HG02588 (cell line): ENCODE data around the gene EFCAB9.
"Not testable (repeated sequence)": the region's sequence is repeated elsewhere in the genome, so short reads cannot be mapped to it uniquely, and the experiment has no call there.

ENCODE experiments used
- ATAC-seq: cut with Tn5 transposase; IDR thresholded peaks from one replicate; pipeline ENCODE4 v1.9.1; 2021; ENCODE audit warnings: mild to moderate bottlenecking, moderate library complexity; ENCODE audit not compliant: unreplicated experiment

The EFCAB9 gene

GRCh38 chr5:172193872-172194271 is at the start of gene EFCAB9:
TSS of gene EFCAB9 (plus strand) at chr5:172194172. CDS start at chr5:172194173, 1 bp downstream.
- no peak for ATAC-seq

GRCh38 chr5:172144291-172144815 is 49.6 kb upstream of the EFCAB9 start:
- ATAC-seq: peak; percentile 48

- ATAC-seq: no peak
Observed at GRCh38 chr5:172144931-172145869, 48.8 kb upstream of the EFCAB9 start.

- no peak for ATAC-seq
Observed at GRCh38 chr5:172145870-172146747, 47.9 kb upstream of the EFCAB9 start.

GRCh38 chr5:172146748-172147092 is 47.3 kb upstream of the EFCAB9 start:
- no peak for ATAC-seq

GRCh38 chr5:172147857-172148256 is 46.1 kb upstream of the EFCAB9 start:
- no peak for ATAC-seq

- no peak for ATAC-seq
Observed at GRCh38 chr5:172148381-172148780, 45.6 kb upstream of the EFCAB9 start.

- ATAC-seq: no peak
Observed at GRCh38 chr5:172149073-172149472, 44.9 kb upstream of the EFCAB9 start.

GRCh38 chr5:172149481-172149880 is 44.5 kb upstream of the EFCAB9 start:
- ATAC-seq: not testable (repeated sequence)

GRCh38 chr5:172150514-172151425 is 43.2 kb upstream of the EFCAB9 start:
- peak; percentile 68 for ATAC-seq

- no peak for ATAC-seq
Observed at GRCh38 chr5:172151661-172152210, 42.2 kb upstream of the EFCAB9 start.

- ATAC-seq: no peak
Observed at GRCh38 chr5:172153695-172154094, 40.3 kb upstream of the EFCAB9 start.

GRCh38 chr5:172155101-172155500 is 38.9 kb upstream of the EFCAB9 start:
- not testable (repeated sequence) for ATAC-seq

- ATAC-seq: no peak
Observed at GRCh38 chr5:172156541-172156994, 37.4 kb upstream of the EFCAB9 start.

- no peak for ATAC-seq
Observed at GRCh38 chr5:172159016-172159415, 35.0 kb upstream of the EFCAB9 start.

GRCh38 chr5:172160506-172160905 is 33.5 kb upstream of the EFCAB9 start:
- no peak for ATAC-seq

GRCh38 chr5:172162323-172162986 is 31.5 kb upstream of the EFCAB9 start:
- ATAC-seq: no peak

GRCh38 chr5:172162987-172163343 is 31.0 kb upstream of the EFCAB9 start:
- ATAC-seq: no peak

- no peak for ATAC-seq
Observed at GRCh38 chr5:172163346-172163745, 30.6 kb upstream of the EFCAB9 start.
